SK-N-MC (cell line): ENCODE measurements around the gene PIK3CB.
"Not testable (repeated sequence)": the region's sequence is repeated elsewhere in the genome, so short reads cannot be mapped to it uniquely, and the experiment has no call there.

Source experiments
- DNase-seq: peaks from one replicate; pipeline ENCODE4 v3.0.0-alpha.2; 2011; ENCODE audit warnings: low read depth, low spot score
- H3K27ac ChIP-seq: fragments of 200-600 bp; sonication (generic); 2 replicates; pipeline ENCODE4 v1.5.1; 2016; ENCODE audit warnings: mixed run types
- H3K36me3 ChIP-seq: fragments of 200-600 bp; sonication (generic); 2 replicates; pipeline ENCODE4 v1.6.1; 2017; ENCODE audit warnings: antibody characterized with exemption, low read length, mixed read lengths; ENCODE audit not compliant: insufficient read depth
- H3K4me3 ChIP-seq: fragments of 200-600 bp; sonication (generic); 2 replicates; pipeline ENCODE4 v1.5.1; 2016
- H3K9ac ChIP-seq: fragments of 200-600 bp; sonication (generic); 2 replicates; pipeline ENCODE4 v1.8.0; 2017; ENCODE audit warnings: mixed run types, mixed read lengths; ENCODE audit not compliant: insufficient read length
- H3K9me3 ChIP-seq: fragments of 200-600 bp; sonication (generic); 2 replicates; pipeline ENCODE4 v1.6.1; 2017; ENCODE audit warnings: low read depth, mild to moderate bottlenecking, antibody characterized with exemption, low read length, moderate library complexity, mixed read lengths
- EZH2 ChIP-seq: fragments of 200-600 bp; sonication (generic); IDR thresholded peaks from one replicate; pipeline ENCODE4 v1.6.1; 2017; ENCODE audit warnings: antibody characterized with exemption
- FOXP2 ChIP-seq: optimal IDR thresholded peaks from 2 replicates; pipeline ENCODE3; 2011; ENCODE audit warnings: mild to moderate bottlenecking, moderate library complexity; ENCODE audit not compliant: insufficient read depth; ENCODE audit errors: extremely low read length, control extremely low read depth
- POLR2AphosphoS5 ChIP-seq: IDR thresholded peaks from 2 replicates; pipeline ENCODE4 v1.6.1; 2012; ENCODE audit warnings: mild to moderate bottlenecking, low read depth, low read length, borderline replicate concordance

PIK3CB gene

DNA sequence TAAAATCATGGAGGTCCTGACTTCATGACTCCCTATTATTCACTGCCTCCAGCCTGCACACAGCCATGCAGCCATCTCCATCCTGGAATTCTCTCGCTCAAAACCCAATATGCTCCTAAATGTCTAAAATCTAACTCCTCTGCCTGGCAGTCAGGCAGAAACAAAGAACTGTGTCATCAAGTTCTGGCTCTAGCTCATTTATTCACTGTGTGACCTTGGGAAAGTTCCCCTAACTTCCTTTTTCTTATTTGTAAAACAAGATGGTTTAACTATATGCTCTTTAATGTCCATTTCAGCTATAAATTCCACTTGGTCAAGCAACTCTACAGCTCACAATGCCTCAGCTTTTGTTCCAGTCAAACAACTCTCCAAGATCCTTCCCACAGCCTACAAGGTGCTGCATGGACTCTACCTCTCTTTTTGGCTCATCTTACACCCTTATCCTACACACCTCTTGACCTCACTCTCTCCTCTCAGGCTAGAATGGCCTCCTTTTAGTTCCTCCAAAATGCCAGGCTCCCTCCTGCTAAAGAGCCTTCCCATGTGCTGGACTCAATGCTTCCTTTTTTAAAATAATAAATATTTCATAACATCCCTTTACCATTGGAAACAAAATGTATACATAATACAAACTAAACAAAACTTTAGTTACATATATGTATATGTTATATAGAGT, 16.4 kb downstream of the PIK3CB start:
- Histone ChIP-seq H3K27ac (no peak overlapping the region), H3K9me3 (no peaks in the 10 kb centered on the region), H3K9ac (no peak overlapping the region), H3K4me3 (no peak overlapping the region), H3K36me3 (no peaks in the 10 kb centered on the region)
- DNase-seq = no peak
- no peak for TF ChIP-seq FOXP2
- TF ChIP-seq POLR2AphosphoS5 = no peak
- no peak for TF ChIP-seq EZH2

DNA sequence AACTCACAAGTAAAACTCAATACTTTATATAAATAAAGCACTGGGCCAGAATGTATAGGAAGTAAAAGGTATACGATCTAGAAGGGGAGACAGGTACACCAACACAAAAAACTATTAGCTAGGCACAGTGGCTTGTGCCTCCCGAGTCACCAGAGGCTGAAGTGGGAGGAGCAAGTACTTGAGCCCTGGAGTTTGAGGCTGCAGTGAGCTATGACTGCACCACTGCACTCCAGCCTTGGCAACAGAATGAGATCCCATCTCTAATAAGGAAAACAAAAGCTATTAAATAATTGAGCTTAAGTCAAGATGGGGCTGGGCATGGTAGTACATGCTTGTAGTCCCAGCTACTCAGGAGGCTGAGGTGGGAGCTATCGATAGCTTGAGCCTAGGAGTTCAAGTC, 17.0 kb downstream of the PIK3CB start:
- H3K4me3 ChIP-seq = no peak overlapping the region
- H3K9ac ChIP-seq = no peak overlapping the region
- TF ChIP-seq POLR2AphosphoS5 = no peak
- no peaks in the 10 kb centered on the region for H3K36me3 ChIP-seq
- no peak for DNase-seq
- H3K9me3 ChIP-seq = no peaks in the 10 kb centered on the region
- H3K27ac ChIP-seq = no peak overlapping the region

DNA sequence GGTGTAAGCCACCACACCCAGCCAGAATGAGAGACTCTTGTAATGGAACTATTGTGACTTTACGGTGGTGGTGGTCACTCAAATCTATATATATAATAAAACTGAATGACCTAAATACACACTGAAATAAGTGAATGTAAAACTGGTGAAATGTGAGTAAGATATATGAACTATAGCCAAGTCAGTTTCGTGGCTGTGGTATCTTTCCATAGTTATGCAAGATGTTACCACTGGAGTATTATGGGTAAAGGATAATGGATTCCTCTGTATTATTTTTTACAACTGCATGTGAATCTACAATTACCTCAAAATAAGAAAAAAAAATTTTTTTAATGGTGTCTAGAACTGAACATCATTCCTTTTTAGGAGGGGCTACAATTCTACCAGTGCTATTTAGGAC, 21.9 kb downstream of the PIK3CB start:
- H3K27ac ChIP-seq = no peak overlapping the region
- no peak for DNase-seq
- no peak overlapping the region for H3K9ac ChIP-seq
- H3K36me3 ChIP-seq = no peaks in the 10 kb centered on the region
- no peaks in the 10 kb centered on the region for H3K9me3 ChIP-seq
- H3K4me3 ChIP-seq = no peak overlapping the region
- TF ChIP-seq POLR2AphosphoS5 = no peak
- no peak for TF ChIP-seq FOXP2
- no peak for TF ChIP-seq EZH2

DNA sequence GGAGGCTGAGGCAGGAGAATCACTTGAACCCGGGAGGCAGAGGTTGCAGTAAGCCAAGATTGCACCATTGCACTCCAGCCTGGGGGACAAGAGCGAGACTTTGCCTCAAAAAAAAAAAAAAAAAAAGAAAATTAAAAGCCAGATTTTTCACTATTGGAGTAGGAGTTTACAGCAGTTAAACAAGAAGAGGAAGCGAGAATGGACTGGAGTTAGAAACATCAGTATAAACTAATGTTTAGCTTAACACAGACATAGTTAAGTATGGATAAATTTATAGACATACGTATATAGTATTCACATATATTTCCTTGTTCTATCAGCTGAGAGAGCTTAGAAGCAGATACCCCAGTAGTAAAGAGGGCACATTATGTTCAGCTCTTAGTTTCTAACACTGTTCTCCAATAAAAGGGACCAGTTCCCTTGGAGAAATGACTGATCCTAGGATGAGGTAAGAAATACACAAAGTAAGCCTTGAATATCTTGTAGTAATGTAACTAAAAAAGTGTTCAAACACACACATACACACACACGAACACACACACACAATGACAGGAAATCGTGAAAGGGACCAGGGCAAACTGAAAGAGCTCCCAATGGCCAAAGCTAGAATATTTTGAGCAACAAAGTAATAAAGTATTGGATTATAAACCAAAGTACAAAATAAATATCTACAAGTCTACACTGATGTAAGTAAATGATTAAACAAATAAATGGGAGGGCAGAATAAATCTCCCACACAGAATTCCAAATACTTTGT, 25.1 kb downstream of the PIK3CB start:
- Histone ChIP-seq H3K4me3 (no peak overlapping the region), H3K9me3 (no peaks in the 10 kb centered on the region), H3K9ac (no peak overlapping the region), H3K36me3 (no peaks in the 10 kb centered on the region), H3K27ac (no peak overlapping the region)
- no peak for DNase-seq
- TF ChIP-seq EZH2 = no peak
- TF ChIP-seq POLR2AphosphoS5 = no peak
- TF ChIP-seq FOXP2 = no peak

DNA sequence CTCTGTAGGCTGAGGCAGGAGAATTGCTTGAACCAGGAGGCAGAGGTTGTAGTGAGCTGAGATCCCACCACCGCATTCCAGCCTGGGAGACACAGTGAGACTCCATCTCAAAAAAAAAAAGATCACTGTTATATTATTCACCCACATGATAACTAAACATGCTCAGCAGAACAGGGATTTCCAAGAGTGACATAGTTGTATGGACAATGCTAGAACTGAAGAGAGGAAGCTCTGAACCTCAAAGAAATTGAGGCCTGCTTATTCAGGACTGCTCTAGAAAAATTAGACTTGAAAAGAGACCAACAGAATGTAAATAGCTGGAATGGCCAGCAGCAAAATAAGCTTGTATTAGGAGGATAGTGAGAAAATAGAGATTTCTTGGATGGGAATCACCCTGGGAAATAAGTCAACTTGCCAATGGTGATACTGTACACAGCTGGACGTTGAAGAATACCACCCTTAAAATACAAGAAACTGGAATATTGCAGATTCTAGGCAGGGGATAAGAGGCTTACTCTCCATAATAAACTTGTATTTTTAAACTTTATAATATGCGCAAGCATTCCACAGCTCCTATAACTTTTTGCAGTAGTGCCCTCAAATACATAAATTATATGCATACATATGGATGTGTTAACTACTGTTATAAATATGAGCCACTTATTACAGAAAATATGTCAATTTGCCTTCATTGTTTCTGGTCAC, 28.2 kb downstream of the PIK3CB start:
- Histone ChIP-seq H3K9me3 (no peaks in the 10 kb centered on the region), H3K27ac (no peak overlapping the region), H3K36me3 (no peaks in the 10 kb centered on the region), H3K9ac (no peak overlapping the region), H3K4me3 (no peak overlapping the region)
- DNase-seq = no peak
- no peak for TF ChIP-seq FOXP2
- TF ChIP-seq EZH2 = no peak
- no peak for TF ChIP-seq POLR2AphosphoS5

DNA sequence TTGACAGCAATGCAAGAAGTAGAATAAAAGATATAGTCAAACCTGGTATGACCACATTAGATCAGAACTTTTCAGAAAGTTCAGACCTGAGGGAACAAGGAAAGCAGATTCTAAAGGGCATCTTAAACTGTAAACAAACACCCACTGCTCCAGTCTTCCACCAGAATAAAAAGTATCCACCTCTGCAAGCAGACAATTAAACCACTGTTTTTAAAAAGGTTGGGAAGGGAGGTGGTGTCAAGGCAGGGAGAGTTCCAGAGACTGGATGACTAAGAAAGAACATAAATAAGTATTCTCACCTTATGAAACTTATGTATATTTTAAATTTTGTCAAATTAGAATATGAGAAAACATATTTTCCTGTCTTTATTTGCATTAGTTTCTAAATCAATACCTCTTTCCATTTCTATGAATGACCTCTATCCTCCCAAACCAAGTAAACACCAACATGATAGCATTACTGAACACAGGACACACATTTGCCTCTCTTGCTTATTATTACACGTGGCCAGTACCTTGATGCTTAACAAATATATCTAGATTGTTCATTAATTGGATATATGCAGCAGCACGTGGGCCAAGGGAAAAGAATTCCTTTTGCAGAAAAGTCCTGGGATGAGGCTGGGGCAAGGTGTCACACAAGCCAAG, 31.6 kb downstream of the PIK3CB start:
- Histone ChIP-seq H3K9ac (no peak overlapping the region), H3K27ac (no peak overlapping the region), H3K36me3 (no peaks in the 10 kb centered on the region), H3K4me3 (no peak overlapping the region), H3K9me3 (no peaks in the 10 kb centered on the region)
- no peak for DNase-seq
- TF ChIP-seq EZH2 (no peak), FOXP2 (no peak), POLR2AphosphoS5 (no peak)

DNA sequence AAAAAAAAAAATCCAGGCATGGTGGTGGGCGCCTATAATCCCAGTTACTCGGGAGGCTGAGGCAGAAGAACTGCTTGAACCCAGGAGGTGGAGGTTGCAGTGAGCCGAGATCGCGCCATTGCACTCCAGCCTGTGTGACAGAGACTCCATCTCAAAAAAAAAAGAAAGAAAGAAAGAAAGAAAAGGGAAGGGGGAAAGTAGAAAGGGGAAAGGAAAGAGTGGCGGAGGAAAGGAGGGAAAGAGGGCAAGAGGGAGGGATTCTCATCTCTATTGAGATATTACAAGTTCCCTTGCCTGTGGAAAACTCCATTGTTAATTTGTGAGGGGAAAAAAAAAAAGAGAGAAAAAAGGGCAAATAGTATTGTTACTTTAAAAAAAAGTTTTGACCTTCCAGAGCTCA, 32.5 kb downstream of the PIK3CB start:
- not testable (repeated sequence) for DNase-seq, H3K27ac ChIP-seq, H3K4me3 ChIP-seq, H3K36me3 ChIP-seq, H3K9me3 ChIP-seq, H3K9ac ChIP-seq

DNA sequence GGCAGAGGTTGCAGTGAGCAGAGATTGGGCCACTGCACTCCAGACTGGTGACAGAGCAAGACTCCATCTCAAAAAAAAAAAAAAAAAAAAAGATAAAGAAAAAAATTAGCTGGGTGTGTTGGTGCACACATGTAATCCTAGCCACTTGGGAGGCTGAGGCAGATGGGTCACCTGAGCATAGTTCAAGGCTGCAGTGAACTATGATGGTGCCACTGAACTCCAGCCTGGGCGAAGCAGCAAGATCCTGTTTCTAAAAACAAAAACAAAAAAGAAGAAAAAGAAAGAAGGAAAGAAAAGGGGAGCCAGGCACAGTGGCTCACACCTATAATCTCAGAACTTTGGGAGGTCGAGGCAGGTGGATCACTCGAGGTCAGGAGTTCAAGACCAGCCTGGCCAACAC, 32.9 kb downstream of the PIK3CB start:
- no peak for TF ChIP-seq FOXP2
- TF ChIP-seq EZH2 = no peak
- no peak for TF ChIP-seq POLR2AphosphoS5
- no peak for DNase-seq
- Histone ChIP-seq H3K4me3 (no peak overlapping the region), H3K9ac (no peak overlapping the region), H3K9me3 (no peaks in the 10 kb centered on the region), H3K27ac (no peak overlapping the region), H3K36me3 (no peaks in the 10 kb centered on the region)

DNA sequence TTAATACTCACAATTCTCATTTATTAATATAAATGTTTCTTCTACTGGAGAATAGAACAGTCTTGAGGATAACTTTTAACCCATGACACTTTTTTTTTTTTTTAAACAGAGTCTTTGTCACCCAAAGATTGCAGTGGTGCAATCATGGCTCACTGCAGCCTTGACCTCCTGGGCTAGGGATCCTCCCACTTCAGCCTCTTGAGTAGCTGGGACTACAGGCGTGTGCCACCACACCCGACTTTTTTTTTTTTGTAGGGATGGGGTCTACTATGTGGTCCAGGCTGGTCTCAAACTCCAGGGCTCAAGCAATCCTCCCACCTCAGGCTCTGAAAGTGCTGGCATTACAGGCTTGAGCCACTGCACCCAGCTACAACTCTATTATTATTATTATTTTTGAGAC, 34.5 kb downstream of the PIK3CB start:
- DNase-seq = no peak
- Histone ChIP-seq H3K4me3 (no peak overlapping the region), H3K27ac (no peak overlapping the region), H3K36me3 (no peaks in the 10 kb centered on the region), H3K9ac (no peak overlapping the region), H3K9me3 (no peaks in the 10 kb centered on the region)
- TF ChIP-seq EZH2 (no peak), POLR2AphosphoS5 (no peak), FOXP2 (no peak)
